Right lobe of liver (tissue), 4 donors: ENCODE measurements around the gene ZBTB26.

Experiments
- POLR2A ChIP-seq: fragments of 450-650 bp; IDR thresholded peaks from one replicate; pipeline ENCODE4 v1.6.1; 2017; ENCODE audit warnings: antibody characterized with exemption, mild to moderate bottlenecking
- TF ChIP-seq, protein P1 (sequence below), 4 donors: fragments of 200-600 bp in 3 of 4; fragments of 450-650 bp in 1 of 4; IDR thresholded peaks; one replicate each; pipeline versions ENCODE4 v1.5.1 to v1.8.0; 2016 to 2022; ENCODE audit warnings: antibody characterized with exemption in 4 of 4, mild to moderate bottlenecking in 2 of 4
- donor health status: DM: no; HTN: no; CAD: no.
- donor health status: DM: no; HTN: no; CAD: no.
- donor health status: DM: no; HTN: yes; CAD: no.

DNA sequence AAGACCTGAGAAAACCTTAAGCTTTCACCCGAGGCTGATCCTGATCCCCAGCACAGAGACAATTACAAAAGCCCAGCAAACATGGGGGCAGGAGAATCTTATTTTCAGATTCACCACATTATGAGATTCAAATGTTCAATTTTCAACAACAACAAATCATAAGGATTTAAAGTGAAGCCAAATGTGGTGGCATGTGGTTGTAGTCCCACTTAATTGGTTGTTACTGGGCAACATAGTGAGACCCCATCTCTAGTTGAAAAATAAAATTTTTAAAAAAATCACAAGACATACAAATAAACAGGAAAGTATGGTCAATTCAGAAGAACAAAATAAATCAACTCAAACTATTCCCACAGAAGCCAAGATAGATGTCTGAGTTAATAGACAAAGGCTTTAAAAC is 5.6 kb upstream of the ZBTB26 start:
- TF ChIP-seq, protein P1, sequence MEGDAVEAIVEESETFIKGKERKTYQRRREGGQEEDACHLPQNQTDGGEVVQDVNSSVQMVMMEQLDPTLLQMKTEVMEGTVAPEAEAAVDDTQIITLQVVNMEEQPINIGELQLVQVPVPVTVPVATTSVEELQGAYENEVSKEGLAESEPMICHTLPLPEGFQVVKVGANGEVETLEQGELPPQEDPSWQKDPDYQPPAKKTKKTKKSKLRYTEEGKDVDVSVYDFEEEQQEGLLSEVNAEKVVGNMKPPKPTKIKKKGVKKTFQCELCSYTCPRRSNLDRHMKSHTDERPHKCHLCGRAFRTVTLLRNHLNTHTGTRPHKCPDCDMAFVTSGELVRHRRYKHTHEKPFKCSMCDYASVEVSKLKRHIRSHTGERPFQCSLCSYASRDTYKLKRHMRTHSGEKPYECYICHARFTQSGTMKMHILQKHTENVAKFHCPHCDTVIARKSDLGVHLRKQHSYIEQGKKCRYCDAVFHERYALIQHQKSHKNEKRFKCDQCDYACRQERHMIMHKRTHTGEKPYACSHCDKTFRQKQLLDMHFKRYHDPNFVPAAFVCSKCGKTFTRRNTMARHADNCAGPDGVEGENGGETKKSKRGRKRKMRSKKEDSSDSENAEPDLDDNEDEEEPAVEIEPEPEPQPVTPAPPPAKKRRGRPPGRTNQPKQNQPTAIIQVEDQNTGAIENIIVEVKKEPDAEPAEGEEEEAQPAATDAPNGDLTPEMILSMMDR (IDR thresholded peaks at IDR 0.05), result no peak
- no peak for TF ChIP-seq POLR2A
